HCT116 (cell line): Measurements from ENCODE around the gene DACT3.

Experiments
- EZH2 ChIP-seq: fragments of 200-600 bp; sonication (generic); IDR thresholded peaks from 2 replicates; pipeline ENCODE4 v1.6.1; 2017; ENCODE audit warnings: antibody characterized with exemption, mixed run types
- POLR2A ChIP-seq: IDR thresholded peaks from 2 replicates; pipeline ENCODE4 v1.7.0; 2011; ENCODE audit warnings: borderline replicate concordance; ENCODE audit not compliant: insufficient read depth, insufficient read length; ENCODE audit errors: extremely low read depth
- RAD21 ChIP-seq: IDR thresholded peaks from 2 replicates; pipeline ENCODE4 v1.6.1; 2012; ENCODE audit warnings: low read depth, mild to moderate bottlenecking
- TF ChIP-seq, protein P1 (sequence below), 3 experiments: fragments of 200-600 bp in 1 of 3; sonication (generic) in 1 of 3; IDR thresholded peaks in 2 of 3; conservative IDR thresholded peaks in 1 of 3; 2 replicates each; pipeline ENCODE4 v1.5.1; 2012 to 2017; ENCODE audit warnings: low read depth in 2 of 3, low read length in 2 of 3, antibody characterized with exemption in 1 of 3, borderline replicate concordance in 1 of 3, control low read depth in 1 of 3, mild to moderate bottlenecking in 1 of 3, mixed read lengths in 1 of 3, mixed run types in 1 of 3, moderate library complexity in 1 of 3; ENCODE audit not compliant: insufficient read depth in 1 of 3
- TF ChIP-seq, protein P2 (sequence below): IDR thresholded peaks from 2 replicates; pipeline ENCODE4 v1.6.1; 2012
- TF ChIP-seq, protein P3 (sequence below): IDR thresholded peaks from 2 replicates; pipeline ENCODE4 v1.6.1; 2011; ENCODE audit warnings: mild to moderate bottlenecking, low read length, moderate library complexity; ENCODE audit not compliant: insufficient replicate concordance; ENCODE audit errors: extremely low read depth

DNA sequence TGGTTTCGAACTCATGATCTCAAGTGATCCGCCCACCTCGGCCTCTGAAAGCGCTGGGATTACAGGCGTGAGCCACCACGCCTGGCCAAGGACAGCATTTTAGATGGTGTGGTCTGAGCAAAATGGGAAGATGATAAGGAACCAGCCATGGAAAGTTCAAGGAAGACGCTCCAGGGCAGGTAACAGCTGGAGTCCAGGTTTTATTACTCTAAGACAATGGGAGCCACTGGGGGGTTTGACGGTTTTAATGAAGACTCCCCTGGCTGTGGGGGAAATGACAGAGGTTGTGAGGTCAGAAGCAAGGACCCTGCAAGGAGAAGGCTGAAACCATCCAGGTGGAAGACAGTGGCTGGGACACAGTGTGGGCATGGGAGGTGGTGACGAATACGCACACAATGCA, 35.1 kb upstream of the DACT3 start:
- TF ChIP-seq POLR2A (no peak), EZH2 (no peak), RAD21 (no peak)
- TF ChIP-seq, protein P1, sequence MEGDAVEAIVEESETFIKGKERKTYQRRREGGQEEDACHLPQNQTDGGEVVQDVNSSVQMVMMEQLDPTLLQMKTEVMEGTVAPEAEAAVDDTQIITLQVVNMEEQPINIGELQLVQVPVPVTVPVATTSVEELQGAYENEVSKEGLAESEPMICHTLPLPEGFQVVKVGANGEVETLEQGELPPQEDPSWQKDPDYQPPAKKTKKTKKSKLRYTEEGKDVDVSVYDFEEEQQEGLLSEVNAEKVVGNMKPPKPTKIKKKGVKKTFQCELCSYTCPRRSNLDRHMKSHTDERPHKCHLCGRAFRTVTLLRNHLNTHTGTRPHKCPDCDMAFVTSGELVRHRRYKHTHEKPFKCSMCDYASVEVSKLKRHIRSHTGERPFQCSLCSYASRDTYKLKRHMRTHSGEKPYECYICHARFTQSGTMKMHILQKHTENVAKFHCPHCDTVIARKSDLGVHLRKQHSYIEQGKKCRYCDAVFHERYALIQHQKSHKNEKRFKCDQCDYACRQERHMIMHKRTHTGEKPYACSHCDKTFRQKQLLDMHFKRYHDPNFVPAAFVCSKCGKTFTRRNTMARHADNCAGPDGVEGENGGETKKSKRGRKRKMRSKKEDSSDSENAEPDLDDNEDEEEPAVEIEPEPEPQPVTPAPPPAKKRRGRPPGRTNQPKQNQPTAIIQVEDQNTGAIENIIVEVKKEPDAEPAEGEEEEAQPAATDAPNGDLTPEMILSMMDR (IDR thresholded peaks at IDR 0.05 in 2 of 3, conservative IDR thresholded peaks at IDR 0.05 in 1 of 3; ENCODE audit: borderline replicate concordance in 1 of 3, insufficient read depth in 1 of 3, low read depth in 2 of 3, low read length in 2 of 3): no peak
- TF ChIP-seq, protein P2, sequence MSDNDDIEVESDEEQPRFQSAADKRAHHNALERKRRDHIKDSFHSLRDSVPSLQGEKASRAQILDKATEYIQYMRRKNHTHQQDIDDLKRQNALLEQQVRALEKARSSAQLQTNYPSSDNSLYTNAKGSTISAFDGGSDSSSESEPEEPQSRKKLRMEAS: no peak
- TF ChIP-seq, protein P3, sequence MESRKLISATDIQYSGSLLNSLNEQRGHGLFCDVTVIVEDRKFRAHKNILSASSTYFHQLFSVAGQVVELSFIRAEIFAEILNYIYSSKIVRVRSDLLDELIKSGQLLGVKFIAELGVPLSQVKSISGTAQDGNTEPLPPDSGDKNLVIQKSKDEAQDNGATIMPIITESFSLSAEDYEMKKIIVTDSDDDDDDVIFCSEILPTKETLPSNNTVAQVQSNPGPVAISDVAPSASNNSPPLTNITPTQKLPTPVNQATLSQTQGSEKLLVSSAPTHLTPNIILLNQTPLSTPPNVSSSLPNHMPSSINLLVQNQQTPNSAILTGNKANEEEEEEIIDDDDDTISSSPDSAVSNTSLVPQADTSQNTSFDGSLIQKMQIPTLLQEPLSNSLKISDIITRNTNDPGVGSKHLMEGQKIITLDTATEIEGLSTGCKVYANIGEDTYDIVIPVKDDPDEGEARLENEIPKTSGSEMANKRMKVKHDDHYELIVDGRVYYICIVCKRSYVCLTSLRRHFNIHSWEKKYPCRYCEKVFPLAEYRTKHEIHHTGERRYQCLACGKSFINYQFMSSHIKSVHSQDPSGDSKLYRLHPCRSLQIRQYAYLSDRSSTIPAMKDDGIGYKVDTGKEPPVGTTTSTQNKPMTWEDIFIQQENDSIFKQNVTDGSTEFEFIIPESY: no peak
